ENCODE results near the gene CDH5.

- TF ChIP-seq CTCF (conservative IDR thresholded peaks at IDR 0.05; ENCODE audit: low read depth, low read length), result no peak
- no peak for TF ChIP-seq EZH2 (IDR thresholded peaks at IDR 0.05; ENCODE audit: borderline replicate concordance, low read depth, low read length, poor library complexity, severe bottlenecking)
Observed at GRCh38 chr16:66367968-66368891, 1.7 kb downstream of the CDH5 start.

Data from A673 (cell line).